ENCODE results near the gene CFDP1. TPM values are rescaled to one million over a fixed set of nuclear protein-coding genes. Genes with fewer than 3 reads are reported as not detected.
A peak's percentile ranks its signal among the peaks of the same experiment; 100 is the strongest.

CFDP1 gene
- total and polyA plus RNA-seq, 2 donors (not counting 3 experiments of a cell fraction or from before 2014, with no cell fraction given) = 17.8 to 53.8 TPM

DNA sequence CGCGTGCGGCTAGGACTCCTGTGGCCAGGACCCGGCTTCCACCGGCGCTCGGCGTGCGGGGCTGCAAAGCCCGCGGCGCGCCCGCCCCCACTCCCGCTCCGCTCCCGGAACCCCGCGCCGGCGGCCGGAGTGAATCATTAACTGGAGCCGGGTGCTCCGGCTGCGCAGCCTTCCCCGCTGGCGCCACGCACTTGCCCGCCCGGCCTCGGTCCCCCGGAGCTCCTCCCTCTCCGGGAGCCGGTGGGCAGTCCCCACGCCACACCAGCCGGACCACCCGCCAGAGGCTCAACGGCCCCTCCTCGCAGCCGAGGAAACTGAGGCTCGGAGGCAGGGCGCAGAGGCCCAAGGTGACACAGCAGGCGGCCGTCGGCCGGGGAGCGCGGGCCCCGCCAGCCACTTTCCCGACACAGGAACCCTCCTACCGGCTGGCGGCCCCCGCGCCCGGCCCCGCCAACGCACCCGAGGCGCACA is 182.5 kb downstream of the CFDP1 start:
- dilution Hi-C loops (cut with MboI; ENCODE audit: extremely low pct_ligation_motif_present, low sequenced_read_pairs) = no loop called here
- no peak for DNase-seq (ENCODE audit: low read depth, low spot score)
- peak overlapping the region; percentile 92 for H3K27ac ChIP-seq (ENCODE audit: insufficient read depth, low read depth, low read length)
- no peaks in the 10 kb centered on the region for H3K9me1 ChIP-seq (replicated peaks; ENCODE audit: control insufficient read depth, extremely low read depth, insufficient read depth, low read length)
- H3K79me2 ChIP-seq (ENCODE audit: control insufficient read depth, insufficient read depth, low read length) = peaks cover 92% of the 10 kb centered on the region
- H3K9ac ChIP-seq (replicated peaks; ENCODE audit: extremely low read depth, insufficient read depth, low read length) = peak overlapping the region; percentile 87
- H3K4me3 ChIP-seq (replicated peaks in 1 of 3; ENCODE audit: insufficient read depth in 1 of 3, low read depth in 1 of 3, low read length in 3 of 3) = peak overlapping the region; percentile 50 to 83 (median 80)
- no peaks in the 10 kb centered on the region for H3K9me3 ChIP-seq (replicated peaks; ENCODE audit: control insufficient read depth, insufficient read depth, low read length)
- intact Hi-C loops (cut with micrococcal nuclease) = loop anchor here (1.0 to 5.0 kb wide), 4 partner anchors 15 to 211 kb away; partner anchors contain the start of gene TMEM170A
- ChIA-PET POLR2A (interaction anchor here (0.8 to 1.0 kb wide), 2 partner anchors 13 to 130 kb away, joined by 4 to 6 read pairs; no protein-coding TSS in a partner anchor), CTCF (interaction anchor here (0.9 to 8.4 kb wide), 9 partner anchors 9 to 153 kb away, joined by 3 to 48 read pairs (median 4); no protein-coding TSS in a partner anchor)
- TF ChIP-seq JUN (IDR thresholded peaks at IDR 0.05; ENCODE audit: borderline replicate concordance, insufficient read depth, insufficient read length, low read depth) = no peak
- no peak for TF ChIP-seq GATA2 (IDR thresholded peaks at IDR 0.05; ENCODE audit: insufficient read depth, insufficient read length, low read depth, low read length)
- no peak for TF ChIP-seq EZH2 (IDR thresholded peaks at IDR 0.05; ENCODE audit: borderline replicate concordance, low read depth, low read length, severe bottlenecking)
- no peak for TF ChIP-seq POLR2AphosphoS5 (IDR thresholded peaks at IDR 0.05; ENCODE audit: insufficient read depth, low read depth, low read length)
- no peak for TF ChIP-seq FOS (IDR thresholded peaks at IDR 0.05; ENCODE audit: borderline replicate concordance, insufficient read depth, low read length)
- TF ChIP-seq POLR2A (IDR thresholded peaks at IDR 0.05; ENCODE audit: low read depth, low read length) = no peak
- TF ChIP-seq, protein P1, sequence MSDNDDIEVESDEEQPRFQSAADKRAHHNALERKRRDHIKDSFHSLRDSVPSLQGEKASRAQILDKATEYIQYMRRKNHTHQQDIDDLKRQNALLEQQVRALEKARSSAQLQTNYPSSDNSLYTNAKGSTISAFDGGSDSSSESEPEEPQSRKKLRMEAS (IDR thresholded peaks at IDR 0.05; ENCODE audit: insufficient read depth, insufficient read length) = no peak
- no peak for TF ChIP-seq MYC (IDR thresholded peaks at IDR 0.05; ENCODE audit: low read depth, low read length)
- TF ChIP-seq, protein P2, sequence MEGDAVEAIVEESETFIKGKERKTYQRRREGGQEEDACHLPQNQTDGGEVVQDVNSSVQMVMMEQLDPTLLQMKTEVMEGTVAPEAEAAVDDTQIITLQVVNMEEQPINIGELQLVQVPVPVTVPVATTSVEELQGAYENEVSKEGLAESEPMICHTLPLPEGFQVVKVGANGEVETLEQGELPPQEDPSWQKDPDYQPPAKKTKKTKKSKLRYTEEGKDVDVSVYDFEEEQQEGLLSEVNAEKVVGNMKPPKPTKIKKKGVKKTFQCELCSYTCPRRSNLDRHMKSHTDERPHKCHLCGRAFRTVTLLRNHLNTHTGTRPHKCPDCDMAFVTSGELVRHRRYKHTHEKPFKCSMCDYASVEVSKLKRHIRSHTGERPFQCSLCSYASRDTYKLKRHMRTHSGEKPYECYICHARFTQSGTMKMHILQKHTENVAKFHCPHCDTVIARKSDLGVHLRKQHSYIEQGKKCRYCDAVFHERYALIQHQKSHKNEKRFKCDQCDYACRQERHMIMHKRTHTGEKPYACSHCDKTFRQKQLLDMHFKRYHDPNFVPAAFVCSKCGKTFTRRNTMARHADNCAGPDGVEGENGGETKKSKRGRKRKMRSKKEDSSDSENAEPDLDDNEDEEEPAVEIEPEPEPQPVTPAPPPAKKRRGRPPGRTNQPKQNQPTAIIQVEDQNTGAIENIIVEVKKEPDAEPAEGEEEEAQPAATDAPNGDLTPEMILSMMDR (IDR thresholded peaks at IDR 0.05; ENCODE audit: extremely low read depth in 1 of 2, insufficient read depth in 1 of 2, low read depth in 1 of 2, low read length in 2 of 2) = no peak
- H3K4me2 ChIP-seq (ENCODE audit: insufficient read depth, low read length) = peak overlapping the region; percentile 76
- peaks cover 0 to 3% of the 10 kb centered on the region in 2 experiments for H3K36me3 ChIP-seq (ENCODE audit: control insufficient read depth in 2 of 2, extremely low read depth in 1 of 2, insufficient read depth in 2 of 2, low read length in 2 of 2)
- peaks cover 80% of the 10 kb centered on the region for H3K4me1 ChIP-seq (ENCODE audit: control insufficient read depth, extremely low read depth, insufficient read depth, low read length)
- no peak overlapping the region for H2AFZ ChIP-seq (ENCODE audit: low read depth, low read length)
- no peaks in the 10 kb centered on the region for H4K20me1 ChIP-seq (replicated peaks; ENCODE audit: control insufficient read depth, extremely low read depth, insufficient read depth, low read length)
- FAIRE-seq = no peak
- no TSS peak for BruUV-seq (replicated peaks)
- H3K27me3 ChIP-seq (ENCODE audit: control insufficient read depth in 2 of 2, insufficient read depth in 2 of 2, low read length in 2 of 2) = no peaks in the 10 kb centered on the region
